OCI-LY3 (cell line): ENCODE results near the gene SPI1.

ENCODE experiments used
- H2AFZ ChIP-seq: fragments of 200-600, 300-600 bp; shearing (Covaris generic); 2 replicates; pipeline ENCODE4 v1.6.0; 2014; ENCODE audit warnings: antibody characterized with exemption, low read depth, low read length
- H3K27ac ChIP-seq: fragments of 200-600, 300-600 bp; sonication (generic); 2 replicates; pipeline ENCODE4 v1.5.1; 2014; ENCODE audit warnings: mild to moderate bottlenecking, low read length, moderate library complexity, mixed read lengths
- H3K27me3 ChIP-seq: fragments of 200-600, 300-600 bp; sonication (generic); 2 replicates; pipeline ENCODE4 v1.6.1; 2014; ENCODE audit warnings: low read depth, low read length, mixed read lengths
- H3K36me3 ChIP-seq: fragments of 200-600, 300-600 bp; sonication (generic); replicated peaks from 2 replicates; pipeline ENCODE3; 2014; ENCODE audit warnings: low read depth, low read length, mixed read lengths
- H3K4me1 ChIP-seq: fragments of 300-600, 200-600 bp; sonication (generic); 2 replicates; pipeline ENCODE4 v1.6.1; 2014; ENCODE audit warnings: low read length, mixed read lengths
- H3K4me2 ChIP-seq: fragments of 200-600, 300-600 bp; sonication (generic); 2 replicates; pipeline ENCODE4 v1.6.1; 2014; ENCODE audit warnings: low read length, mixed read lengths
- H3K4me3 ChIP-seq: fragments of 300-600, 200-600 bp; sonication (generic); 2 replicates; pipeline ENCODE4 v1.5.1; 2014; ENCODE audit warnings: antibody characterized with exemption, mild to moderate bottlenecking, low read length, moderate library complexity
- H3K79me2 ChIP-seq: fragments of 300-600, 200-600 bp; shearing (Covaris generic); 2 replicates; pipeline ENCODE4 v1.6.1; 2014; ENCODE audit warnings: mild to moderate bottlenecking, low read length, mixed read lengths
- H3K9ac ChIP-seq: fragments of 300-600, 200-600 bp; shearing (Covaris generic); 2 replicates; pipeline ENCODE4 v1.6.0; 2014; ENCODE audit warnings: mild to moderate bottlenecking, low read length, moderate library complexity
- H3K9me3 ChIP-seq: fragments of 200-600, 300-600 bp; shearing (Covaris generic); 2 replicates; pipeline ENCODE4 v1.6.1; 2014; ENCODE audit warnings: low read length, mixed read lengths; ENCODE audit not compliant: insufficient read depth
- H4K20me1 ChIP-seq: fragments of 200-600, 300-600 bp; sonication (generic); 2 replicates; pipeline ENCODE4 v1.6.1; 2016; ENCODE audit warnings: low read length, mixed read lengths; ENCODE audit not compliant: insufficient read depth
- EZH2phosphoT487 ChIP-seq: fragments of 200-600 bp; shearing (Covaris generic); IDR thresholded peaks from 2 replicates; pipeline ENCODE4 v1.6.1; 2018; ENCODE audit warnings: antibody characterized with exemption, mixed run types, low read depth
- TF ChIP-seq, protein P1 (sequence below): fragments of 200-600, 300-600 bp; sonication (generic); IDR thresholded peaks from 2 replicates; pipeline ENCODE4 v1.5.1; 2014; ENCODE audit warnings: antibody characterized with exemption, low read length, low read depth

Gene SPI1

DNA sequence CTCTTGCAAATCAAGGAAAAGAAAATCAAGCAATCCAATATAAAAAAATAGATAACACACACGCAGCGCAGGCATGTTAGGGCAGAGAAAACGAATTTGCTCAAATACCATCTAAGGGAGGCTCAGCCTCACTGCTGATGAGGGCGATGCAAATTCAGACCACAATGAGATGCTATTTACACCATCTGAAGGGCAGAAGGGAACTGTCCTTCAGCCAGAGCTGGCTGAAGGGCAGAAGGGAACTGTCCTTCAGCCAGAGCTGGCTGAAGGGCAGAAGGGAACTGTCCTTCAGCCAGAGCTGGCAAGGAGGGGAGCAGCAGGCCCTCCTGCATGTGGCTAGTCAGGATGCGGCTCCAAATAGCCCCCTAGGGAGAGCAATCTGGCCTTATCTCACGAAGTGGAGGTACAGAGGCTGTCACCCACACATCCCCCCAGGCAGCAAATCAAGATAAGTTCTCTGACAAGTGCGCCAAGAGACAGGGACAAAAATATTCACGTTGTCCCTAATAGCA is 22.5 kb upstream of the SPI1 start:
- Histone ChIP-seq H3K27ac (peak overlapping the region; percentile 59), H3K4me1 (peaks cover 17% of the 10 kb centered on the region), H3K27me3 (no peaks in the 10 kb centered on the region), H2AFZ (peak overlapping the region; percentile 84), H3K9ac (peak overlapping the region; percentile 75), H3K36me3 (no peaks in the 10 kb centered on the region), H3K9me3 (no peaks in the 10 kb centered on the region; the same call in 1 of the 2 replicates), H4K20me1 (no peaks in the 10 kb centered on the region), H3K79me2 (no peaks in the 10 kb centered on the region), H3K4me3 (peak overlapping the region; percentile 97), H3K4me2 (peak overlapping the region; percentile 100)
- TF ChIP-seq, protein P1, sequence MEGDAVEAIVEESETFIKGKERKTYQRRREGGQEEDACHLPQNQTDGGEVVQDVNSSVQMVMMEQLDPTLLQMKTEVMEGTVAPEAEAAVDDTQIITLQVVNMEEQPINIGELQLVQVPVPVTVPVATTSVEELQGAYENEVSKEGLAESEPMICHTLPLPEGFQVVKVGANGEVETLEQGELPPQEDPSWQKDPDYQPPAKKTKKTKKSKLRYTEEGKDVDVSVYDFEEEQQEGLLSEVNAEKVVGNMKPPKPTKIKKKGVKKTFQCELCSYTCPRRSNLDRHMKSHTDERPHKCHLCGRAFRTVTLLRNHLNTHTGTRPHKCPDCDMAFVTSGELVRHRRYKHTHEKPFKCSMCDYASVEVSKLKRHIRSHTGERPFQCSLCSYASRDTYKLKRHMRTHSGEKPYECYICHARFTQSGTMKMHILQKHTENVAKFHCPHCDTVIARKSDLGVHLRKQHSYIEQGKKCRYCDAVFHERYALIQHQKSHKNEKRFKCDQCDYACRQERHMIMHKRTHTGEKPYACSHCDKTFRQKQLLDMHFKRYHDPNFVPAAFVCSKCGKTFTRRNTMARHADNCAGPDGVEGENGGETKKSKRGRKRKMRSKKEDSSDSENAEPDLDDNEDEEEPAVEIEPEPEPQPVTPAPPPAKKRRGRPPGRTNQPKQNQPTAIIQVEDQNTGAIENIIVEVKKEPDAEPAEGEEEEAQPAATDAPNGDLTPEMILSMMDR = no peak
- TF ChIP-seq EZH2phosphoT487 = no peak

GRCh38 chr11:47399860-47400767 is 21.8 kb upstream of the SPI1 start:
- Histone ChIP-seq H3K4me2 (peak overlapping the region; percentile 100), H3K36me3 (no peaks in the 10 kb centered on the region), H3K27ac (peak overlapping the region; percentile 59), H2AFZ (peak overlapping the region; percentile 89), H3K9me3 (no peaks in the 10 kb centered on the region; the same call in 1 of the 2 replicates), H4K20me1 (no peaks in the 10 kb centered on the region), H3K27me3 (no peaks in the 10 kb centered on the region), H3K4me1 (peaks cover 20% of the 10 kb centered on the region), H3K9ac (peak overlapping the region; percentile 82), H3K79me2 (no peaks in the 10 kb centered on the region), H3K4me3 (peak overlapping the region; percentile 97)
- TF ChIP-seq, protein P1 = no peak
- no peak for TF ChIP-seq EZH2phosphoT487

- Histone ChIP-seq H3K4me2 (no peak overlapping the region), H3K9ac (no peak overlapping the region), H3K27ac (no peak overlapping the region), H3K27me3 (no peaks in the 10 kb centered on the region), H3K4me3 (no peak overlapping the region), H3K79me2 (no peaks in the 10 kb centered on the region), H2AFZ (no peak overlapping the region), H3K4me1 (peaks cover 36% of the 10 kb centered on the region), H4K20me1 (no peaks in the 10 kb centered on the region), H3K36me3 (no peaks in the 10 kb centered on the region), H3K9me3 (no peaks in the 10 kb centered on the region; the same call in 1 of the 2 replicates)
- TF ChIP-seq, protein P1 = no peak
- no peak for TF ChIP-seq EZH2phosphoT487
Measured at GRCh38 chr11:47398551-47398950, 20.2 kb upstream of the SPI1 start.

DNA sequence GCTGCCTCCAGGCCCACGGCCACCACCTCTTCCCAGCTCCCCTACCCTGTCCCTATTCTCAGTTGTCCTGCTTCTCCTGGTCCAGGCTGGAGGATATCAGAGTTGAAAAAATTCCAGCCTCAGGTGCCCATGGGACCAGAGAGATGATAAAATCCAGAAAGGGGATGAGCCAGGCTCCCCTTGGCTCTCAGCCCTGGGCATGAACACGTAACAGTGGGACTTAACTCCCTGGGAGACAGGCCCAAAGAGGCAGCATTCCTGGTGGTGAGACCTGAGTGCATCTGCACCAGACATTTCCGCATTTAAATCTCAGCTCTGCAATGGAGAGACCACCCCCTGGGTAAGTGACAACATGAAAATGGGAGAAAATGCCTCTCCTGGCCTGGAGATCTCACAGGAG is 19.7 kb upstream of the SPI1 start:
- Histone ChIP-seq H3K36me3 (no peaks in the 10 kb centered on the region), H3K4me3 (no peak overlapping the region), H3K79me2 (no peaks in the 10 kb centered on the region), H3K9ac (no peak overlapping the region), H3K27ac (no peak overlapping the region), H3K9me3 (no peaks in the 10 kb centered on the region; the same call in 1 of the 2 replicates), H3K27me3 (no peaks in the 10 kb centered on the region), H4K20me1 (no peaks in the 10 kb centered on the region), H3K4me1 (peaks cover 41% of the 10 kb centered on the region), H3K4me2 (no peak overlapping the region), H2AFZ (no peak overlapping the region)
- TF ChIP-seq, protein P1 = no peak
- no peak for TF ChIP-seq EZH2phosphoT487
